Astrocyte (in vitro differentiated cells and primary cell): ENCODE results near the gene KCNA2. TPM values are rescaled to one million over a fixed set of nuclear protein-coding genes. Genes with fewer than 3 reads are reported as not detected.

Source experiments
- DNase-seq: peaks from one replicate; pipeline ENCODE4 v3.0.0-alpha.2; 2010; ENCODE audit warnings: low read depth
- FAIRE-seq: peaks from 2 replicates; lab custom pipeline; 2011; peaks lifted over from hg19 to GRCh38; lab: Jason Lieb, UNC
- H2AFZ ChIP-seq: 2 replicates; pipeline ENCODE4 v1.6.0; 2012; ENCODE audit warnings: low read depth, low read length, inconsistent platforms
- H3K27ac ChIP-seq: 2 replicates; pipeline ENCODE4 v1.5.1; 2011; ENCODE audit warnings: low read depth, low read length, inconsistent platforms
- H3K27me3 ChIP-seq: 2 replicates; pipeline ENCODE4 v1.6.0; 2011; ENCODE audit warnings: low read length, inconsistent platforms; ENCODE audit not compliant: insufficient read depth
- H3K36me3 ChIP-seq: 2 replicates; pipeline ENCODE4 v1.5.1; 2011; ENCODE audit warnings: low read length, inconsistent platforms; ENCODE audit not compliant: insufficient read depth
- H3K4me1 ChIP-seq: 2 replicates; pipeline ENCODE4 v1.5.1; 2011; ENCODE audit warnings: low read length, inconsistent platforms; ENCODE audit not compliant: insufficient read depth
- H3K4me2 ChIP-seq: 2 replicates; pipeline ENCODE4 v1.6.0; 2012; ENCODE audit warnings: low read length, inconsistent platforms
- H3K4me3 ChIP-seq: 2 replicates; pipeline ENCODE4 v1.5.1; 2011; ENCODE audit warnings: low read depth, mild to moderate bottlenecking, low read length, inconsistent platforms; ENCODE audit not compliant: insufficient read depth
- H3K79me2 ChIP-seq: 2 replicates; pipeline ENCODE4 v1.6.0; 2012; ENCODE audit warnings: mild to moderate bottlenecking, low read length, inconsistent platforms; ENCODE audit not compliant: insufficient read depth
- H3K9ac ChIP-seq: 2 replicates; pipeline ENCODE4 v1.6.0; 2012; ENCODE audit warnings: mild to moderate bottlenecking, low read length, inconsistent platforms
- H3K9me3 ChIP-seq: 2 replicates; pipeline ENCODE4 v1.5.1; 2012; ENCODE audit warnings: low read depth, mild to moderate bottlenecking, low read length, inconsistent platforms; ENCODE audit not compliant: insufficient read depth
- H4K20me1 ChIP-seq: 2 replicates; pipeline ENCODE4 v1.6.0; 2012; ENCODE audit warnings: low read length, inconsistent platforms; ENCODE audit not compliant: insufficient read depth
- H3K27ac Mint-ChIP-seq: one replicate; pipeline ENCODE4 v1.8.0; 2021; ENCODE audit warnings: mild to moderate bottlenecking, mixed read lengths; ENCODE audit not compliant: unreplicated experiment
- H3K27me3 Mint-ChIP-seq: one replicate; pipeline ENCODE4 v1.8.0; 2021; ENCODE audit warnings: low read depth, mixed read lengths; ENCODE audit not compliant: unreplicated experiment
- H3K36me3 Mint-ChIP-seq: one replicate; pipeline ENCODE4 v1.8.0; 2021; ENCODE audit warnings: low read depth, mixed read lengths; ENCODE audit not compliant: unreplicated experiment
- H3K4me1 Mint-ChIP-seq: one replicate; pipeline ENCODE4 v1.8.0; 2021; ENCODE audit warnings: low read depth, mixed read lengths; ENCODE audit not compliant: unreplicated experiment
- H3K4me3 Mint-ChIP-seq: one replicate; pipeline ENCODE4 v1.8.0; 2021; ENCODE audit warnings: mild to moderate bottlenecking, moderate library complexity, mixed read lengths; ENCODE audit not compliant: unreplicated experiment
- H3K9me3 Mint-ChIP-seq: one replicate; pipeline ENCODE4 v1.8.0; 2021; ENCODE audit warnings: mild to moderate bottlenecking, mixed read lengths; ENCODE audit not compliant: unreplicated experiment
- EZH2 ChIP-seq: IDR thresholded peaks from 2 replicates; pipeline ENCODE4 v1.6.1; 2012; ENCODE audit warnings: mild to moderate bottlenecking, low read length, inconsistent platforms; ENCODE audit not compliant: insufficient read depth
- total RNA-seq: library from RNA; stranded (reverse); gene quantifications from 2 replicates; pipeline ENCODE4 v1.2.1, GENCODE V29; 2021
- TF ChIP-seq, protein P1 (sequence below): IDR thresholded peaks from 2 replicates; pipeline ENCODE4 v1.5.1; 2011; ENCODE audit warnings: low read depth, mild to moderate bottlenecking, inconsistent platforms, low read length, moderate library complexity; ENCODE audit not compliant: insufficient read depth

KCNA2 gene
- total RNA-seq, 1 donor from 2014 or later: 0.57 TPM

DNA sequence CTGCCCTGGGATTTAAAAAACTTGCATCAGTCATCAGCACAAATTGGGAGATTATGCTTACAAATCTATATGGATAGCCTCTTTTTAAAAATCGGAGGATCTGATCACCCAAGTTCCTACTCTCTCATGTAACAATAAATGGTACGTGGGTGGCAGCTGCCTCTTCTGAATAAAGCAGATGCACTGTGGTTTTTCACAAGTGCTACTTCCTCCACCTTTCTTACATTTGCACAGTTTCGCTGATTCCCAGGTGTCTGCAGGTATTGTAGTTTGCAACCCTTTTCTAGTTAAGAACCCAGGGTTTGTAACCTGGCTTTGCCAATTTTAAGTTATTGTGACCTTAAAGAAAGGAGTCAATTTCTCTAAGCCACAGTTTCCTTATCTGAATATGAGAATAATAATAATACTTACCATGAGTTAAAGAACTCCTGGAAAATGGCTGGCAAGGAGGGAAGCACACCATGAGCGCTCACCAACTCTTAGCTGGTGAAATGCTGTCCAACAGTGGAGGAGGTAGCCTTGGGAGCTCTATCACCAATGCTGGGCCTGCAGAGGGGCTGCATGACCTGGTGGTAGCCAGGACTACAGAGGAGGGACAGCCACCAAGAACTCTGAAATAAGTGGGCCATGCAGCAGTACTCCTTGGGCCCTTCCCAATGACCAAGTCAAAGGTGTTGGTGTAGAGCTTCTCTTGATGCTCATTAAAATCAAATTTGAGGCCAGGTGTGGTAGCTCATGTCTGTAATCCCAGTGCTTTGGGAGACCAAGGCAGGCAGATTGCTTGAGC lies 30.2 kb upstream of the KCNA2 start:
- FAIRE-seq: no peak
- Histone ChIP-seq H3K27ac (no peak overlapping the region), H3K27me3 (no peaks in the 10 kb centered on the region), H3K4me1 (no peaks in the 10 kb centered on the region), H3K9ac (no peak overlapping the region), H2AFZ (no peak overlapping the region), H3K4me3 (no peak overlapping the region), H3K36me3 (no peaks in the 10 kb centered on the region), H4K20me1 (no peaks in the 10 kb centered on the region), H3K9me3 (no peaks in the 10 kb centered on the region), H3K4me2 (no peak overlapping the region), H3K79me2 (no peaks in the 10 kb centered on the region)
- TF ChIP-seq, protein P1, sequence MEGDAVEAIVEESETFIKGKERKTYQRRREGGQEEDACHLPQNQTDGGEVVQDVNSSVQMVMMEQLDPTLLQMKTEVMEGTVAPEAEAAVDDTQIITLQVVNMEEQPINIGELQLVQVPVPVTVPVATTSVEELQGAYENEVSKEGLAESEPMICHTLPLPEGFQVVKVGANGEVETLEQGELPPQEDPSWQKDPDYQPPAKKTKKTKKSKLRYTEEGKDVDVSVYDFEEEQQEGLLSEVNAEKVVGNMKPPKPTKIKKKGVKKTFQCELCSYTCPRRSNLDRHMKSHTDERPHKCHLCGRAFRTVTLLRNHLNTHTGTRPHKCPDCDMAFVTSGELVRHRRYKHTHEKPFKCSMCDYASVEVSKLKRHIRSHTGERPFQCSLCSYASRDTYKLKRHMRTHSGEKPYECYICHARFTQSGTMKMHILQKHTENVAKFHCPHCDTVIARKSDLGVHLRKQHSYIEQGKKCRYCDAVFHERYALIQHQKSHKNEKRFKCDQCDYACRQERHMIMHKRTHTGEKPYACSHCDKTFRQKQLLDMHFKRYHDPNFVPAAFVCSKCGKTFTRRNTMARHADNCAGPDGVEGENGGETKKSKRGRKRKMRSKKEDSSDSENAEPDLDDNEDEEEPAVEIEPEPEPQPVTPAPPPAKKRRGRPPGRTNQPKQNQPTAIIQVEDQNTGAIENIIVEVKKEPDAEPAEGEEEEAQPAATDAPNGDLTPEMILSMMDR: no peak
- no peak for TF ChIP-seq EZH2
- H3K4me1 Mint-ChIP-seq: peaks cover 14% of the 10 kb centered on the region
- no peaks in the 10 kb centered on the region for H3K36me3 Mint-ChIP-seq
- no peaks in the 10 kb centered on the region for H3K9me3 Mint-ChIP-seq
- DNase-seq: no peak
- no peak overlapping the region for H3K4me3 Mint-ChIP-seq
- H3K27ac Mint-ChIP-seq: no peak overlapping the region
- H3K27me3 Mint-ChIP-seq: peaks cover 15% of the 10 kb centered on the region

GRCh38 chr1:110635434-110635833 lies 29.3 kb upstream of the KCNA2 start:
- H4K20me1 ChIP-seq: no peaks in the 10 kb centered on the region
- DNase-seq: no peak
- no peak overlapping the region for H3K27ac ChIP-seq
- H3K79me2 ChIP-seq: no peaks in the 10 kb centered on the region
- H3K9me3 ChIP-seq: no peaks in the 10 kb centered on the region
- H3K9ac ChIP-seq: no peak overlapping the region
- H2AFZ ChIP-seq: no peak overlapping the region
- no peaks in the 10 kb centered on the region for H3K36me3 ChIP-seq
- H3K36me3 Mint-ChIP-seq: no peaks in the 10 kb centered on the region
- no peak overlapping the region for H3K27ac Mint-ChIP-seq
- FAIRE-seq: no peak
- H3K4me1 ChIP-seq: no peaks in the 10 kb centered on the region
- peaks cover 14% of the 10 kb centered on the region for H3K4me1 Mint-ChIP-seq
- no peaks in the 10 kb centered on the region for H3K9me3 Mint-ChIP-seq
- no peak for TF ChIP-seq EZH2
- TF ChIP-seq, protein P1: no peak
- H3K4me2 ChIP-seq: no peak overlapping the region
- no peak overlapping the region for H3K4me3 Mint-ChIP-seq
- no peaks in the 10 kb centered on the region for H3K27me3 ChIP-seq
- no peak overlapping the region for H3K4me3 ChIP-seq
- peaks cover 15% of the 10 kb centered on the region for H3K27me3 Mint-ChIP-seq
